HEK293T (cell line): ENCODE data around the gene SUGCT.

Experiments used
- SP1 ChIP-seq: fragments of 450-650 bp; IDR thresholded peaks from 2 replicates; pipeline ENCODE4 v1.6.1; 2017
- SUZ12 ChIP-seq: fragments of 450-650 bp; IDR thresholded peaks from 2 replicates; pipeline ENCODE4 v1.6.1; 2016; ENCODE audit warnings: mild to moderate bottlenecking

DNA sequence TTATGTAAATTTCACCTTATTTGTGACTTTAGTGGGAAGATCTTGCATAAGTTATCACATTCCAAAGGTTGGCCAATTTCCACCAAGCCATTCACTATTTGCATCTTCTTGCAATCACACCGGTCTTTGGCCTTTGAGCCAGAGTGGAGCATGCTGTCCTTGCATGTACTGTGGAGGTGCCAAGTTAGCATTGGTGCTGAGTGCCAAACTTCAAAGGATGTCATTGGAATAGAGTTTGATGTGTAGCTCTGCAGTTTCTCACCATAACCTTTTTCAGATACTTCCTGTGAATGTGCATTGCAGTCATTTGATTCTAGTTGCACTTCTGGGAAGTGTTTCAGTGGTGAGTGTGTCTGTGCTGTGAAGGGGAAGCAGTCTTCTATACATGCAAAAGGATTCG is 620.6 kb downstream of the SUGCT start:
- TF ChIP-seq SP1 (no peak), SUZ12 (no peak)
